GM21526 (cell line): ENCODE results near the gene DNAH9.

Experiments
- ATAC-seq: cut with Tn5 transposase; IDR thresholded peaks from one replicate; pipeline ENCODE4 v1.9.1; 2021; ENCODE audit warnings: moderate library complexity; ENCODE audit not compliant: unreplicated experiment, low FRiP score

DNAH9 gene

GRCh38 chr17:11825572-11826209 is 227.4 kb downstream of the DNAH9 start:
- no peak for ATAC-seq

- ATAC-seq, result no peak
Measured at GRCh38 chr17:11832401-11833137, 234.3 kb downstream of the DNAH9 start.

GRCh38 chr17:11836508-11836907 is 238.2 kb downstream of the DNAH9 start:
- ATAC-seq, result no peak

- no peak for ATAC-seq
Measured at GRCh38 chr17:11840052-11840451, 241.8 kb downstream of the DNAH9 start.

- ATAC-seq, result no peak
Measured at GRCh38 chr17:11840831-11841230, 242.6 kb downstream of the DNAH9 start.

GRCh38 chr17:11848330-11848729 is 250.1 kb downstream of the DNAH9 start:
- ATAC-seq, result no peak

- ATAC-seq, result no peak
Measured at GRCh38 chr17:11852231-11852630, 254.0 kb downstream of the DNAH9 start.

- no peak for ATAC-seq
Measured at GRCh38 chr17:11852912-11853311, 254.6 kb downstream of the DNAH9 start.

GRCh38 chr17:11853321-11854151 is 255.3 kb downstream of the DNAH9 start:
- ATAC-seq, result no peak

- ATAC-seq, result no peak
Measured at GRCh38 chr17:11855306-11855705, 257.0 kb downstream of the DNAH9 start.

GRCh38 chr17:11857006-11857405 is 258.7 kb downstream of the DNAH9 start:
- no peak for ATAC-seq

GRCh38 chr17:11869680-11870394 is 271.6 kb downstream of the DNAH9 start:
- no peak for ATAC-seq

- ATAC-seq, result no peak
Measured at GRCh38 chr17:11871773-11872172, 273.5 kb downstream of the DNAH9 start.

GRCh38 chr17:11874756-11875155 is 276.5 kb downstream of the DNAH9 start:
- no peak for ATAC-seq

- ATAC-seq, result no peak
Measured at GRCh38 chr17:11880714-11881113, 282.4 kb downstream of the DNAH9 start.

- no peak for ATAC-seq
Measured at GRCh38 chr17:11882716-11883115, 284.4 kb downstream of the DNAH9 start.

- no peak for ATAC-seq
Measured at GRCh38 chr17:11885051-11885450, 286.8 kb downstream of the DNAH9 start.

- no peak for ATAC-seq
Measured at GRCh38 chr17:11889266-11889665, 291.0 kb downstream of the DNAH9 start.

- no peak for ATAC-seq
Measured at GRCh38 chr17:11893862-11894261, 295.6 kb downstream of the DNAH9 start.

GRCh38 chr17:11896199-11896598 is 297.9 kb downstream of the DNAH9 start:
- ATAC-seq, result no peak
